ENCODE measurements around the gene GPS1.

DNA sequence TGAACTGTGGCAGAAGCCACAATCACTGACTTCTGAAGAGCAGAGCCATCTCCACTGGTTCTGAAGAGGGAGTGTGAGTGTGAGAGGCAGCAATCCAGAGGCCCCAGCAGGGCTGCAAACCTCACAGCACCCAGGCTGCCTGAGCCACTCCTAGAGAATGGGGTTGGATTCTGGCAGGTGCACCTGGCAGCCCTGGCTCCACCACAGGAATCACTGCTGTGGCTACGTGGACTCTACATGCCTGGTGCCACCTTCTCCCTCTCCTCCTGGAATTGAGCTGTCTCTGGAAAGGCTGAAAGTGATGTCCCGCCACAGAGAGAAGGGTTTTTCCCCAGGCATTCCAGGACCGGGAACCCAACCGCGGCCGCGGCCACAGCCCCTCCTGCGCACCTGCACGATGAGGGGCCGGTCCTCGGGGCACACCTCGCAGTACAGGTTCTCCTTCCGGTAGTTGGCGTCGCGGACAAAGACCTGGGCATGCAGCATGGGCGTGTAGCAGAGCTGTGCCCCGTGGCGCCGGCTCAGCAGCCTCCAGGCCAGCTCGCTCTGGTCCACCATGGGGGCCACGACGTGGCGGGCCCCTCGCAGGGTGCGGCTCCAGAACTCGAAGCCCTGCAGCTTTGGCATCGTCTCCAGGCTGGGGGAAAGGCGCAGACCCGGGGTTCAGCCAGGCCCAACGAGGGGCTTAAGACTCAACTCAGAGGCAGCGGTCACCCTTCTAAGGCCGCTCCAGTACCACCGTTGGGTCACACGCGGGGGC lies 12.9 kb downstream of the GPS1 start:
- TF ChIP-seq, protein P1, sequence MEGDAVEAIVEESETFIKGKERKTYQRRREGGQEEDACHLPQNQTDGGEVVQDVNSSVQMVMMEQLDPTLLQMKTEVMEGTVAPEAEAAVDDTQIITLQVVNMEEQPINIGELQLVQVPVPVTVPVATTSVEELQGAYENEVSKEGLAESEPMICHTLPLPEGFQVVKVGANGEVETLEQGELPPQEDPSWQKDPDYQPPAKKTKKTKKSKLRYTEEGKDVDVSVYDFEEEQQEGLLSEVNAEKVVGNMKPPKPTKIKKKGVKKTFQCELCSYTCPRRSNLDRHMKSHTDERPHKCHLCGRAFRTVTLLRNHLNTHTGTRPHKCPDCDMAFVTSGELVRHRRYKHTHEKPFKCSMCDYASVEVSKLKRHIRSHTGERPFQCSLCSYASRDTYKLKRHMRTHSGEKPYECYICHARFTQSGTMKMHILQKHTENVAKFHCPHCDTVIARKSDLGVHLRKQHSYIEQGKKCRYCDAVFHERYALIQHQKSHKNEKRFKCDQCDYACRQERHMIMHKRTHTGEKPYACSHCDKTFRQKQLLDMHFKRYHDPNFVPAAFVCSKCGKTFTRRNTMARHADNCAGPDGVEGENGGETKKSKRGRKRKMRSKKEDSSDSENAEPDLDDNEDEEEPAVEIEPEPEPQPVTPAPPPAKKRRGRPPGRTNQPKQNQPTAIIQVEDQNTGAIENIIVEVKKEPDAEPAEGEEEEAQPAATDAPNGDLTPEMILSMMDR (IDR thresholded peaks at IDR 0.05; ENCODE audit: low read length), result no peak
- no peak for TF ChIP-seq EZH2 (IDR thresholded peaks at IDR 0.05; ENCODE audit: borderline replicate concordance, low read length)
